ACC112 (cell line): ENCODE measurements around the gene NBPF3.
"Not testable (repeated sequence)": the region's sequence is repeated elsewhere in the genome, so short reads cannot be mapped to it uniquely, and the experiment has no call there.

Experiments used
- H2AFZ ChIP-seq: fragments of 200-600 bp; sonication (generic); one replicate; pipeline ENCODE4 v1.6.0; 2017; ENCODE audit warnings: antibody characterized with exemption, low read length; ENCODE audit not compliant: unreplicated experiment
- H3K27ac ChIP-seq: fragments of 200-600 bp; sonication (generic); 2 replicates; pipeline ENCODE4 v1.5.1; 2014; ENCODE audit warnings: low read depth, mild to moderate bottlenecking, antibody characterized with exemption, low read length, moderate library complexity
- H3K27me3 ChIP-seq: fragments of 200-600 bp; sonication (generic); 2 replicates; pipeline ENCODE4 v1.6.1; 2014; ENCODE audit warnings: mild to moderate bottlenecking, antibody characterized with exemption, low read length, moderate library complexity, mixed read lengths; ENCODE audit not compliant: insufficient read depth
- H3K36me3 ChIP-seq: fragments of 200-600 bp; sonication (generic); 2 replicates; pipeline ENCODE4 v1.6.1; 2016; ENCODE audit warnings: mild to moderate bottlenecking, antibody characterized with exemption, low read length, moderate library complexity, mixed read lengths; ENCODE audit not compliant: insufficient read depth
- H3K4me1 ChIP-seq: fragments of 200-600 bp; sonication (generic); one replicate; pipeline ENCODE4 v1.6.1; 2016; ENCODE audit warnings: low read length, mixed read lengths; ENCODE audit not compliant: insufficient read depth, unreplicated experiment, control insufficient read depth
- H3K4me3 ChIP-seq: fragments of 200-600 bp; sonication (generic); 2 replicates; pipeline ENCODE4 v1.5.1; 2014; ENCODE audit warnings: mild to moderate bottlenecking, low read depth, low read length
- H3K79me2 ChIP-seq: fragments of 200-600 bp; sonication (generic); one replicate; pipeline ENCODE4 v1.6.0; 2016; ENCODE audit warnings: low read length; ENCODE audit not compliant: control insufficient read depth, unreplicated experiment, insufficient read depth

Gene NBPF3

GRCh38 chr1:21421307-21421706 lies 18.6 kb upstream of the NBPF3 start:
- not testable (repeated sequence) for H2AFZ ChIP-seq, H3K4me3 ChIP-seq, H3K79me2 ChIP-seq, H3K4me1 ChIP-seq, H3K36me3 ChIP-seq, H3K27ac ChIP-seq
- peaks cover 22% of the 10 kb centered on the region for H3K27me3 ChIP-seq

GRCh38 chr1:21427798-21428480 lies 12.0 kb upstream of the NBPF3 start:
- not testable (repeated sequence) for H3K4me1 ChIP-seq, H3K36me3 ChIP-seq, H3K27me3 ChIP-seq, H3K27ac ChIP-seq, H2AFZ ChIP-seq, H3K79me2 ChIP-seq
- 0 out of 2 replicates have a peak overlapping the region, but pooled peaks have one; percentile 40 for H3K4me3 ChIP-seq

- H3K4me3 ChIP-seq: 0 out of 2 replicates have a peak overlapping the region, but pooled peaks have one; percentile 40
- not testable (repeated sequence) for H3K27me3 ChIP-seq, H3K27ac ChIP-seq
Measured at GRCh38 chr1:21428481-21429073, 11.4 kb upstream of the NBPF3 start.

GRCh38 chr1:21429210-21429609 lies 10.7 kb upstream of the NBPF3 start:
- not testable (repeated sequence) for H3K27ac ChIP-seq, H3K79me2 ChIP-seq, H3K4me1 ChIP-seq, H3K4me3 ChIP-seq, H3K36me3 ChIP-seq, H2AFZ ChIP-seq, H3K27me3 ChIP-seq

More at GRCh38 chr1:21428481-21429073, 11.4 kb upstream of the NBPF3 start:
- not testable (repeated sequence) for H3K79me2 ChIP-seq, H2AFZ ChIP-seq, H3K4me1 ChIP-seq, H3K36me3 ChIP-seq

- H3K4me1 ChIP-seq, H3K4me3 ChIP-seq, H3K27ac ChIP-seq, H2AFZ ChIP-seq, H3K36me3 ChIP-seq, H3K79me2 ChIP-seq, H3K27me3 ChIP-seq: not testable (repeated sequence)
Measured at GRCh38 chr1:21430875-21431274, 9.1 kb upstream of the NBPF3 start.

- Histone ChIP-seq H3K4me3 (no peak overlapping the region), H2AFZ (no peak overlapping the region), H3K4me1 (no peaks in the 10 kb centered on the region), H3K79me2 (no peaks in the 10 kb centered on the region), H3K27ac (no peak overlapping the region), H3K27me3 (no peaks in the 10 kb centered on the region), H3K36me3 (no peaks in the 10 kb centered on the region)
Measured at GRCh38 chr1:21434394-21434793, 5.5 kb upstream of the NBPF3 start.

GRCh38 chr1:21435646-21436487 lies 4.1 kb upstream of the NBPF3 start:
- Histone ChIP-seq H3K27ac (no peak overlapping the region), H3K4me3 (no peak overlapping the region), H3K36me3 (no peaks in the 10 kb centered on the region), H2AFZ (no peak overlapping the region), H3K4me1 (peaks cover under 1% of the 10 kb centered on the region), H3K27me3 (no peaks in the 10 kb centered on the region), H3K79me2 (peaks cover 4% of the 10 kb centered on the region)

- H3K79me2 ChIP-seq: peaks cover 5% of the 10 kb centered on the region
- H3K36me3 ChIP-seq: no peaks in the 10 kb centered on the region
- no peak overlapping the region for H2AFZ ChIP-seq
- peaks cover 3% of the 10 kb centered on the region for H3K4me1 ChIP-seq
- no peaks in the 10 kb centered on the region for H3K27me3 ChIP-seq
- no peak overlapping the region for H3K27ac ChIP-seq
- H3K4me3 ChIP-seq: peak overlapping the region; percentile 46
Measured at GRCh38 chr1:21436488-21437340, 3.2 kb upstream of the NBPF3 start.

GRCh38 chr1:21437341-21437640 lies 2.6 kb upstream of the NBPF3 start:
- Histone ChIP-seq H3K79me2 (peaks cover 6% of the 10 kb centered on the region), H2AFZ (no peak overlapping the region), H3K27me3 (no peaks in the 10 kb centered on the region), H3K4me1 (peaks cover 3% of the 10 kb centered on the region), H3K36me3 (no peaks in the 10 kb centered on the region), H3K4me3 (no peak overlapping the region), H3K27ac (no peak overlapping the region)

GRCh38 chr1:21438646-21439312 lies 1.2 kb upstream of the NBPF3 start:
- not testable (repeated sequence) for H3K36me3 ChIP-seq, H3K4me1 ChIP-seq, H2AFZ ChIP-seq, H3K27me3 ChIP-seq, H3K4me3 ChIP-seq, H3K79me2 ChIP-seq, H3K27ac ChIP-seq
